ENCODE measurements around the gene RAPGEF4.

GRCh38 chr2:173056705-173057364, 321.2 kb downstream of the RAPGEF4 start:
- TF ChIP-seq ZNF184 (CRISPR knock-in tag; IDR thresholded peaks at IDR 0.05) (no peak), ADNP (tag; IDR thresholded peaks at IDR 0.05) (no peak)

Data from K562 (cell line).